Measurements from ENCODE around the gene NBAS. TPM values are rescaled to one million over a fixed set of nuclear protein-coding genes. Genes with fewer than 3 reads are reported as not detected.

The NBAS gene
- total and polyA plus RNA-seq, 4 donors = 55.6 to 105 (median 73.0) TPM

- Histone ChIP-seq H3K27me3 (ENCODE audit: control insufficient read depth, insufficient read depth, low read length) (no peaks in the 10 kb centered on the region), H3K4me3 (ENCODE audit: low read depth, low read length) (no peak overlapping the region), H3K9me3 (ENCODE audit: control insufficient read depth, insufficient read depth, low read length) (no peaks in the 10 kb centered on the region), H3K36me3 (ENCODE audit: control insufficient read depth, insufficient read depth, low read length) (peaks cover 4% of the 10 kb centered on the region), H3K4me1 (ENCODE audit: control insufficient read depth, insufficient read depth, low read length) (no peaks in the 10 kb centered on the region), H3K27ac (ENCODE audit: low read depth, low read length) (no peak overlapping the region)
- WGBS (ENCODE audit: insufficient coverage) = 91% methylated on average over 3 of the region's 3 CpGs
- no peak for DNase-seq (ENCODE audit: low read depth in 4 of 6, low spot score in 6 of 6)
Measured at GRCh38 chr2:15302154-15302553, 259.0 kb downstream of the NBAS start.

GRCh38 chr2:15300624-15301573 is 260.2 kb downstream of the NBAS start:
- Histone ChIP-seq H3K36me3 (ENCODE audit: control insufficient read depth, insufficient read depth, low read length) (no peaks in the 10 kb centered on the region), H3K27ac (ENCODE audit: low read depth, low read length) (no peak overlapping the region), H3K4me1 (ENCODE audit: control insufficient read depth, insufficient read depth, low read length) (no peaks in the 10 kb centered on the region), H3K4me3 (ENCODE audit: low read depth, low read length) (no peak overlapping the region), H3K9me3 (ENCODE audit: control insufficient read depth, insufficient read depth, low read length) (no peaks in the 10 kb centered on the region), H3K27me3 (ENCODE audit: control insufficient read depth, insufficient read depth, low read length) (no peaks in the 10 kb centered on the region)
- WGBS (ENCODE audit: insufficient coverage) = 92% methylated on average over 9 of the region's 11 CpGs
- no peak for DNase-seq (ENCODE audit: low read depth in 4 of 6, low spot score in 6 of 6)

- DNase-seq (ENCODE audit: low read depth in 4 of 6, low spot score in 6 of 6) = peak in 1 of 6 donors; percentile 70
- Histone ChIP-seq H3K4me1 (ENCODE audit: control insufficient read depth, insufficient read depth, low read length) (no peaks in the 10 kb centered on the region), H3K4me3 (ENCODE audit: low read depth, low read length) (no peak overlapping the region), H3K27ac (ENCODE audit: low read depth, low read length) (no peak overlapping the region), H3K27me3 (ENCODE audit: control insufficient read depth, insufficient read depth, low read length) (no peaks in the 10 kb centered on the region), H3K36me3 (ENCODE audit: control insufficient read depth, insufficient read depth, low read length) (no peaks in the 10 kb centered on the region), H3K9me3 (ENCODE audit: control insufficient read depth, insufficient read depth, low read length) (no peaks in the 10 kb centered on the region)
- WGBS (ENCODE audit: insufficient coverage) = 51% methylated on average over 2 of the region's 4 CpGs
Measured at GRCh38 chr2:15299904-15300520, 261.1 kb downstream of the NBAS start.

- Histone ChIP-seq H3K27ac (ENCODE audit: low read depth, low read length) (no peak overlapping the region), H3K36me3 (ENCODE audit: control insufficient read depth, insufficient read depth, low read length) (no peaks in the 10 kb centered on the region), H3K4me3 (ENCODE audit: low read depth, low read length) (no peak overlapping the region), H3K9me3 (ENCODE audit: control insufficient read depth, insufficient read depth, low read length) (no peaks in the 10 kb centered on the region), H3K4me1 (ENCODE audit: control insufficient read depth, insufficient read depth, low read length) (peaks cover 4% of the 10 kb centered on the region), H3K27me3 (ENCODE audit: control insufficient read depth, insufficient read depth, low read length) (no peaks in the 10 kb centered on the region)
- WGBS (ENCODE audit: insufficient coverage) = 84% methylated on average over 7 of the region's 8 CpGs
- peak in 1 of 6 donors; percentile 50 for DNase-seq (ENCODE audit: low read depth in 4 of 6, low spot score in 6 of 6)
Measured at GRCh38 chr2:15298770-15299169, 262.4 kb downstream of the NBAS start.

- Histone ChIP-seq H3K4me1 (ENCODE audit: control insufficient read depth, insufficient read depth, low read length) (peaks cover 4% of the 10 kb centered on the region), H3K36me3 (ENCODE audit: control insufficient read depth, insufficient read depth, low read length) (peaks cover 6% of the 10 kb centered on the region), H3K9me3 (ENCODE audit: control insufficient read depth, insufficient read depth, low read length) (no peaks in the 10 kb centered on the region), H3K27ac (ENCODE audit: low read depth, low read length) (no peak overlapping the region), H3K4me3 (ENCODE audit: low read depth, low read length) (no peak overlapping the region), H3K27me3 (ENCODE audit: control insufficient read depth, insufficient read depth, low read length) (no peaks in the 10 kb centered on the region)
- no peak for DNase-seq (ENCODE audit: low read depth in 4 of 6, low spot score in 6 of 6)
- WGBS (ENCODE audit: insufficient coverage) = no CpG with 5 or more reads among the region's 3 CpGs
Measured at GRCh38 chr2:15293262-15293937, 267.7 kb downstream of the NBAS start.

- 99% methylated on average over 20 of the region's 26 CpGs for WGBS (ENCODE audit: insufficient coverage)
- Histone ChIP-seq H3K27ac (ENCODE audit: low read depth, low read length) (no peak overlapping the region), H3K9me3 (ENCODE audit: control insufficient read depth, insufficient read depth, low read length) (no peaks in the 10 kb centered on the region), H3K4me1 (ENCODE audit: control insufficient read depth, insufficient read depth, low read length) (no peaks in the 10 kb centered on the region), H3K27me3 (ENCODE audit: control insufficient read depth, insufficient read depth, low read length) (no peaks in the 10 kb centered on the region), H3K4me3 (ENCODE audit: low read depth, low read length) (no peak overlapping the region), H3K36me3 (ENCODE audit: control insufficient read depth, insufficient read depth, low read length) (peaks cover 14% of the 10 kb centered on the region)
- no peak for DNase-seq (ENCODE audit: low read depth in 4 of 6, low spot score in 6 of 6)
Measured at GRCh38 chr2:15287447-15288184, 273.5 kb downstream of the NBAS start.

GRCh38 chr2:15284614-15285013 is 276.5 kb downstream of the NBAS start:
- H3K27ac ChIP-seq (ENCODE audit: low read depth, low read length) = no peak overlapping the region

GRCh38 chr2:15281681-15282080 is 279.5 kb downstream of the NBAS start:
- H3K4me3 ChIP-seq (ENCODE audit: low read depth, low read length) = no peak overlapping the region
- no peaks in the 10 kb centered on the region for H3K4me1 ChIP-seq (ENCODE audit: control insufficient read depth, insufficient read depth, low read length)
- DNase-seq (ENCODE audit: low read depth in 4 of 6, low spot score in 6 of 6) = no peak
- H3K27ac ChIP-seq (ENCODE audit: low read depth, low read length) = no peak overlapping the region
- no CpG with 5 or more reads among the region's 2 CpGs for WGBS (ENCODE audit: insufficient coverage)
- H3K9me3 ChIP-seq (ENCODE audit: control insufficient read depth, insufficient read depth, low read length) = no peaks in the 10 kb centered on the region
- peaks cover 5% of the 10 kb centered on the region for H3K36me3 ChIP-seq (ENCODE audit: control insufficient read depth, insufficient read depth, low read length)
- no peaks in the 10 kb centered on the region for H3K27me3 ChIP-seq (ENCODE audit: control insufficient read depth, insufficient read depth, low read length)

More at GRCh38 chr2:15284614-15285013, 276.5 kb downstream of the NBAS start:
- no CpG with 5 or more reads among the region's 1 CpG for WGBS (ENCODE audit: insufficient coverage)
- Histone ChIP-seq H3K36me3 (ENCODE audit: control insufficient read depth, insufficient read depth, low read length) (peaks cover 8% of the 10 kb centered on the region), H3K27me3 (ENCODE audit: control insufficient read depth, insufficient read depth, low read length) (no peaks in the 10 kb centered on the region), H3K4me1 (ENCODE audit: control insufficient read depth, insufficient read depth, low read length) (no peaks in the 10 kb centered on the region), H3K4me3 (ENCODE audit: low read depth, low read length) (no peak overlapping the region), H3K9me3 (ENCODE audit: control insufficient read depth, insufficient read depth, low read length) (no peaks in the 10 kb centered on the region)
- peak in 1 of 6 donors; percentile 56 for DNase-seq (ENCODE audit: low read depth in 4 of 6, low spot score in 6 of 6)

- no peaks in the 10 kb centered on the region for H3K4me1 ChIP-seq (ENCODE audit: control insufficient read depth, insufficient read depth, low read length)
- DNase-seq (ENCODE audit: low read depth in 4 of 6, low spot score in 6 of 6) = no peak
- H3K27ac ChIP-seq (ENCODE audit: low read depth, low read length) = no peak overlapping the region
- no peaks in the 10 kb centered on the region for H3K27me3 ChIP-seq (ENCODE audit: control insufficient read depth, insufficient read depth, low read length)
- H3K36me3 ChIP-seq (ENCODE audit: control insufficient read depth, insufficient read depth, low read length) = peaks cover 3% of the 10 kb centered on the region
- H3K9me3 ChIP-seq (ENCODE audit: control insufficient read depth, insufficient read depth, low read length) = no peaks in the 10 kb centered on the region
- H3K4me3 ChIP-seq (ENCODE audit: low read depth, low read length) = no peak overlapping the region
- WGBS (ENCODE audit: insufficient coverage) = 100% methylated on average over 1 of the region's 2 CpGs
Measured at GRCh38 chr2:15279201-15279876, 281.8 kb downstream of the NBAS start.
